HG03135 (cell line): ENCODE data around the gene MEOX1.

ENCODE experiments used
- ATAC-seq: cut with Tn5 transposase; IDR thresholded peaks from one replicate; pipeline ENCODE4 v1.9.1; 2021; ENCODE audit warnings: mild to moderate bottlenecking, moderate library complexity; ENCODE audit not compliant: unreplicated experiment

Gene MEOX1

DNA sequence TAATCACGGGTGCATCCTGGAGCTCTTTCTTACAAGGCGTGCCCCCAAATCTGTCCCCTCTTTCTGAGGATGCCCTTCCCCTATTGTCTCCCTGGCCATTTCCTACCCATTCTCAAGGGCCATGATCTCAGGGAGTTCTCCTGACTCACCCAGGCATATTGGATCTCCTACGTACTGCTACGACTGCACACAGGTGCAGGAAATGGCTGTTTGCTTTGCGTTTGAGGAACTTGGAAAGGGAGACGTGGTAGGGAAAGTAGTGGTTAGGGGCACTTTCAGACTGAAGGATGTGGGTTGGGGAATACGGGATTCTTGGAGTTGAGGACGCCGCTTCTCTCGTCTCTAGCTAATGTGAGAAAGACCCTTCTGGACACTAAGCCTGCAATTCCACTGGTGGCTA is 18.7 kb upstream of the MEOX1 start:
- ATAC-seq: no peak

DNA sequence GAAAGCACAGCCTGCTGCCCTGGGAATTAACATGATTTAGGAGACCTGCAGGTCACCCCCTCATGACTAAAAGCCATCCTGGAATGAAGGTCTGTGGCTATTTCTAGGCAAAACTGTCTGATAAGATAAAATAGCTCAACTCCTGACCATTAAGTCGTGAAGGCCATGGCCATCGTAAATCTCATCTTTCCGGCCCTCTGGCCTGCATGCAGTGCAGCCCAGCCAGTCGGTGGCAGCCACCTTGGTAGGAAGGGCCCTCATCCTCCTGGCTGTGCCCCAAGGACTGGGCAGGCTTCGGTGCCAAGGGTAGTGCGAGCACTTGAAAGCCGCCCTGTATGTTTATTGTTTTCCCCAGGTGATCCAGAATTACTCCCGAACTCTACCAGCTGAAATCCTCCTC is 18.2 kb upstream of the MEOX1 start:
- no peak for ATAC-seq

DNA sequence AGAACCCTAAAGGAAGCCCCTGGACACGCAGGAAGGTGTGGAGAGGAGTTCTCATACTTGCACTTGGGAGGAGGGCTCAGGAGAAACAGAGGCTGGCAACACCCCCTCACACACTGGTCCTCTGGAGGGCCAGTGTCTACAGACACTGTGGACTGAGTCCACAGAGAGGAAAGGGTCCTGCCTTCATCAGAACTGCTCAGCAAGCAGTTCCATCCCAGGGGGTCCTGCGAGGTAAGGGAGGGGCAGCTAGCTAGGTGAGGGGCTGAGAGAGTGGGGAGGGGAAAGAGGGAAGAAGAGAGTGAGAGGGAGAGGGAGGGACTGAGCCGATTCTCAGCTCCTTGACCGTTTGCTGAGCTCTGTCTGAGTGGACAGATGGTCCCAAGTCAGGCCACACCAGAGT is 17.7 kb upstream of the MEOX1 start:
- no peak for ATAC-seq

DNA sequence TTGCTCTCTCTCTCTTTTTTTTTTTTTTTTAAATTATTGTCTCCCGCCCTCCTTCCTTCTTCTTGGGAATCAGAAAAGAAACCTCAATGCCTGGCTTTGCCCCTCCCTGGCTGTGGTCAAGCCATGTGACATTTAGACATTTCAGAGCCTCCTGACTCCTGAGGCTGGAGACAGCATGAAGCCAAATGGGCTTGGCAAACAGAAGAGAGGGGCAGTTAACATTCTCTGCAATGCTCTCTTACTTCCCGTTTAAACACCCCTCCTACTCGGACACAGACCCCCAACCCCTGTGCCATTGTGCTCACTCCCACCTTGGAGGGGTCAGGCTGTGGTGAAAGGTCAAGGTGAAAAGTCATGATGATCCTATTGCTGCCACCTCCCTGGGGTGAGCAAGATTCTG is 14.7 kb upstream of the MEOX1 start:
- no peak for ATAC-seq

DNA sequence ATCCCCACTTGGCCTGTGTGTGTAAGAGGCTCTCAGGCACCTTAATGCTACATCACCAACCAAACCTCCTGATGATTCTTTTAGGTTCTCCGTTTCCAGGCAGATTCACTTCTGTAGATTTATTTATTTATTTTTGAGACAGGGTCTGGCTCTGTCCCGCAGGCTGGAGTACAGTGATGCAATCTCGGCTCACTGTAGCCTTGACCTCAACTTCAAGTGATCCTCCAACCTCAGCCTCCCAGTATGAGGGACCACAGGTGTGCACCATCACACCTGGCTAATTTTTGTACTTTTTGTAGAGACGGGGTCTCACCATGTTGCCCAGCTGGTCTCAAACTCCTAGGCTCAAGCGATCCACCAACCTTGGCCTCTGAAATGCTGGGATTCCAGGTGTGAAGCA is 12.7 kb upstream of the MEOX1 start:
- ATAC-seq: no peak

DNA sequence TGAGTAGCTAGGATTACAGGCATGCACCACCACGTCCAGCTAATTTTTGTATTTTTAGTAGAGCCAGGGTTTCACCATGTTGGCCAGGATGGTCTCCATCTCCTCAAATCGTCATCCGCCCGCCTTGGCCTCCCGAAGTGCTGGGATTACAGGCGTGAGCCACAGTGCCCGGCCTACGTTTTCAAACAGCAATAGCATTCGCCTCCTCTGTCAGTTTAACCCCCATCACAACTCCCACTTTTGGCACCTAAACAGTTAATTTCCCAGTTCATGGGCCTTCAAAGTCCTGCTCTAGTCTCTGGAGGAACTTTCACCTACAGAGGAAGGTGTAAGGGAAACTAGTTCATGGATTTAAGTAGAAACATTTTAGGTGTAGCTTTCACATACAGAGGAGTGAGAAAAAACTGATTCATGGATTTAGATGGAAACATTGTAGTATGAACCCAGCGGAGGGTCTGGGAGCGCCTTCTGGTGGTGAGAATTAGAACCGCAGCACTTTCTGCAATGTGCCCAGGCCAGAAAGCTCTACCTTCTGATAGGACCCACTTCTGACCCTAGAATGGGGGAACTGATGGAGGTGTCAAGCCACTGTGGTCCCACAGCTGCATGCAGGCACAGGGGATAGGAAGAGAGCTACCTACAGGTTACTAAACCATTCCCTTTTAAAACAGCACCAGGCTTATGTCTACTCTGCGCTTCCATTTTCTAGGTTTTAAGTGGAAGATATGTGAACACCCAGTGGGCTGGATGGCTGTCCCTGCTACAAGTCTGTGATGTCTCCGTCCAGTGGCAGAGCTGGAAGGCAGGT is 12.0 kb upstream of the MEOX1 start:
- ATAC-seq: no peak

DNA sequence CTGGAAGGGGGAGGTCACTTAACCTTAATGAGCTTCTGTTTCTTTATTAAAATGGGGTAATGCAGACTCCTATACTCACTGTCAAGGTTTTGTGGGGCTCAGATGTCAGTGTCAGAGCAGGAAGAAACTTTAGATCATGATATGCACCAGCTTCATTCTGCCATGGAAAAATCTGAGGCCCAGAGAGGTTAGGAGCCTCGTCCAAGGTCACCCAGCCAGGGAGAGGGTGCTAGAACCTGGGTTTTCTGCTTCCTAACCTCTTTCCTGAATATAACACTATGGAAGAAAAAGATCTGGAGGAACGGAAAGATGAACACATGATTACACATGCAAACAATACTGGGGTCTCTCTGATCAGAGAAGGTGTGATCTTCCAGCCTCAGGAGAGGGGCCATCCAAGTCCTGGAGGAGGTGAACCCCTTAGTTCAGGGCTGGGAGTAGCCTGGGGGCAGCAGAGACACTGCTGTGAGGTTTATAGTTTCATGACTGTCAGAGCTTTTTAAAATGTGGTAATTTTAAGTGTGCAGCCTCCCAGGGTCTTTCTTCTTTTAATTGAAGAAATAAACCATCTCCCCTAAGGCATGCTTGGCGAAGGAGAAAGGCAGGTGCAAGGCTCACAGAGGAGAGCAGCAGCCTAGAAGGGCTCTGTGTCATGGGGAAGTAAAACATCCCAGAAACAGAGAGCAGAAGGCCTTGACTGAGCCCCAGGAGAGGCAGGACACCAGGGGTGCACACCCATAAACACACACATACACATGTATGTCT is 10.2 kb upstream of the MEOX1 start:
- no peak for ATAC-seq

DNA sequence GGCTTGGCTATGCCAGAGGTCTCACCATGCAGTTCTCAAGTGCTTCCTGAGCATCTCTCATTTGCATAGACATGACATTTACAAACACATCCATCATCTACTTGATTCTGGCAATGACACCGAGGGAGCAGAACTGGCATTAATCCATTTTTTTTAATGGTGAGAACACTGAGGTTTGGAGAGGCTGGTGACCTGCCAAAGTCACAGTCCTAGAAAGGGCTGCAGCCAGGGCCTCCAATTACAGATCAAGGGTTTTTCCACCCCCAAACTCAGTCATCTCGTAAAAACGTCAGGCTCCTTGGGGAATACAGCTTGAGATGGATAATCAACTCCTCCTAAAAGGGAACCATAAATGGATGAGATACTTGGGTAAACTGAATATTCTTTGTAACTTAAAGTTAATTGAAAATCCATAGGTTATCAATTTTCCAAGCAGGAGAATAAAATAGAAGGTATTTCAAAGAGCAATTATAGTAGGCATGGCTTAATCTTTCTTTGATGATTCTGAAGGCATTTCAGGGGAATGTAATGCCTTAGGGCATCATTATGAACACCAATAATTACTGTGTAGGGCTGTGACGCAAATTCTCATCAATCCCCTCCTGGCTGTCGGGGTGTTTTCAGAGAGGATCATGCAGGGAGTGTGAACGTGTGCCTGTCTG is 9.4 kb upstream of the MEOX1 start:
- ATAC-seq: no peak

DNA sequence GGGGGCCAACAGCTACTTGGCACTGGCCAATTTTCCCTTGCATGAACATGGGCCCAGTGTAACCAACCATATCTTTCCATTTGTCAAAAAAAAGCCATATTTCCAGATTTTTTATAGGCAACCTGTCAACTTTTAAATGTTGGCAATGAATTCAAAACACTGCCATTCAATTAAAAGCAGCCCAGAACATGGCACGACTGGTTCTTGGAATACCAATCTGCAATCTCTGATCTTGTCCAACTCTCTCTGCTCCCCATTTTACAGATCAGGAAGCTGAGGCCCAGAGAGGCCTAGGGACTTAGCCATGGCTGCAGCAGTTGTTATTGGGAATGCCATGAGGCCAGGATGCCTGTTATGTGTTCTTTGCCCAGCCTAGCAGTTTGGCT is 8.9 kb upstream of the MEOX1 start:
- no peak for ATAC-seq

DNA sequence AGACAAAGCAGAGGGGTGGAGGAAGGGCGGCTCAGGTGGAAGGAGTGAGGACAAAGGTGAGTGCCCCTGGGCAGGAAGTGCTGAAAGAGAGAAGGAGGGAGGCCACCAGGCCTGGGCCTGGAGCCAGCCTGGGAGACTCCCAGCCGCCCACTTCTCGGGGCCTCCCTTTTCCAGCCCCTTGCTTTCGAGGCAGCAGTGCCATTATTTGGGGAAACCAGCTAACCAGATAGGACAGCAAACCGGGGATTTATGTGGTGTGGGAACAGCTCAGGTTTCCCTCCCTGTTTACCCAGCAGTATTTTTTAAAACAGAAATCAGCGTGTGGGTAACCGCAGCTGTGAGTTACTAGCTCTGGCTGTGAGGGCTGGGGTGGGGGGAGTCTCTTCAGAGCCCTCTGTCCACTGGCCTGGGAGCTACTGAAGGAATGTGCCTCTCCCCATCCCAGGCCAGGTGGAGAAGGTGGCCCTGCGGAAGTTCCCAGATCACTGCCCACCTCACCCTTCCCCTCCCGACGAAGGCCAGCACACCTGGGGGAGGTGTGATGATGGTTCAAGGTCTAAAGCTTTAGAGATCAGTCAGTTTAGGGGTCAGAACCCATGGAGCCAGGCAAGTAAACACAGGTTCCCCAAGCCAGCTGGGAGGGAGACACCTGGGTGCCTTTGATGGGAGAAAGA is 8.4 kb upstream of the MEOX1 start:
- ATAC-seq: no peak

DNA sequence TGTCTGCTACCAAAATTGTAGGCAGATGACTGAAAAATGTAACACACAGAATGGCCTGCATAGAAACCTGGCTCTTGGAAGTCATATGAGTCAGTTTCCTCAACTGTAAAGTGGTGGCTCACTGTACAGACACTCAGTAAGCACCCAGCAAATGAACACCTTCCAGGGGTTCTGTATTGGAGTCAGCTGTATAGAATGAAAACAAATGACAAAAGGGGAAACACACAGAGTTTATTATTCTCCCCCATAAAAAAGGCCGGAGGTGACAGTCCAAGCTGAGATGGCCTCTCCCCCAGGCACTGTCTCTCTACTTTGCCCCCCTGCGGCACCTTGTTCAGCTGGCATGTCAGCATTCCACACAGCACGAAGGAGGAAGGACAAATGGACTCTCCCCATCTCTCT is 6.2 kb upstream of the MEOX1 start:
- no peak for ATAC-seq

DNA sequence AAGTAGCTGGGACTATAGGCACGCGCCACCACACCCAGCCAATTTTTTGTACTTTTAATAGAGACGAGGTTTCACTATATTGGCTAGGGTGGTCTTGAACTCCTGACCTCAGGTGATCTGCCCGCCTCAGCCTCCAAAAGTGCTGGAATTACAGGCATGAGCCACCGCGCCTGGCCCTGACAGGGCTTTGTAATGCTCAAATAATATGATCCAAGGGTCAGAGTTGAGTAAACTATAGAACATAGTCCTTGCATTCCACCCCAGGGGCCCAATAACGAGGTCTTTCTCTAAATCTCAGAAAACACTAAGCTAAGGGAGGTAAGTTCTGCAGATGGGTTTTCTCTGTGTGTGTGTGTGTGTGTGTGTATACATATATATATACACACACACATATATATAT is 5.8 kb upstream of the MEOX1 start:
- no peak for ATAC-seq

DNA sequence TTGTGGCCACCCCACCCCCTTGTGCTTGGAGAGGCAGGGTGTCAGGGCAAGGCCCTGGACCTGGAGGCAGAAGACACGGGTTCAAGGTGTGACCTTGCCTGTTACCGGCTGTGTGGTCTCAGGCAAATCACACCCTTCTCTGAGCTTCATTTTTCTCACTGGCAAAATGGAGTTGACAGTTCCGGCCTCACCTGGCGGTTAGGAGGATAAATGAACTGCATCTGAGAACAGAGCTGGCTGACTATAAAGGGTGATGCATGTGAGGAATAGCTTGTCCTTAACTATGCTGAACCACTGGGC is 4.2 kb upstream of the MEOX1 start:
- ATAC-seq: no peak

DNA sequence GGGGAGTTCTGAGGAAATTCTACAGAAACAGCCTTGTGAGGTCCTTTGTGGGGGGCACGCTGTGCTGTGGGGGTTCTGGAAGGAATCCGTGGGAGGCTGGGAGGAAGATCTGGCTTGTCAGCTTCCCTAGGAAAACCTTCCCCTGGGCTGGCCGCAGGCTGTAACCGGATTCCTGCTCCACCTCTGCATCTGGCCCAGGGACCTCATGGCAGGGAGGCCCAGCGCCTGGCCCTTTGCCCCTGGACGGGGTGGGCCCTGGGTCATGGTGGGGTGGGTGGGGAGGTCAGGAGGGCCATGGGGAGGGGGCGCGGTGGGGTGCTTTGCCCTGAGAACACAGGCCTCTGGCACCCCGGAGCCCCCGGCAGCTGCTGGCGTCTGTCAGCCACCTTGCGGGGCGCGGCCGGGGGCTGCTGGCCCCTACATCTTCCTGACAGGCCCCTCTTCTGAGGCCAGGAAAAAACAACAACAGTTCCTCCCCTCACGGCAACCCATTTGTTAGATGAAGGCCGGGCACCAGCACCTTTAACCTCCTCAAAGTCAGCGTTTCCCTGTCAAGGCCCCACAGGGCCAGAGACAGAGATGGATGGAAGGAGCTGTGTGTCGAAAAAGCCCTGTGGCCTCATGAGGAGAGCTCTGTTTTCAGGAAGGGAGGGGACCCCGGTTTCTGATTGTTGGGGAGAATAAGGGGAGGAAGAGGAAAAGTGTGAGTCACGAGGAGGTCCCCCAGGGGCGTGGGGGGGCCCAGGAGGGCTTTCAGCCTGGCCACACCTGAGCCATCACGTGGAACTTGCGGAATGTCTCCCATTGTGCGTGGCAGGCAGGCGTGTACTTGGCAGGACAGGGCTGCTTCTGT is 3.6 kb upstream of the MEOX1 start:
- no peak for ATAC-seq

DNA sequence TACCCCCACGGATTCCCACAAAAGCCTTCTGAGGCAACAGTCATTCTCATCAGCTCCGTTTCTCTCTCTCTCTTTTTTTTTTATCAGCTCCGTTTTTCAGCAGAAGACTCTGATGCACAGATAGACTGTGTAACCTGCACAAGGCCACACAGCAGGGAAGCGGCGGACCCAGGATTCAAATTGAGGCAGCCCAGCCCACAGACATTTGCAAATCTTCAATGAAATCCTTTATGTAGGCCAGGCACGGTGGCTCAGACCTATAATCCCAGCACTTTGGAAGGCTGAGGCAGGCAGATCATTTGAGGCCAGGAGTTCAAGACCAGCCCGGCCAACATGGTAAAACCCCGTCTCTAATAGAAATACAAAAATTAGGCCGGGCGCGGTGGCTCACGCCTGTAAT is 2.4 kb upstream of the MEOX1 start:
- ATAC-seq: no peak

DNA sequence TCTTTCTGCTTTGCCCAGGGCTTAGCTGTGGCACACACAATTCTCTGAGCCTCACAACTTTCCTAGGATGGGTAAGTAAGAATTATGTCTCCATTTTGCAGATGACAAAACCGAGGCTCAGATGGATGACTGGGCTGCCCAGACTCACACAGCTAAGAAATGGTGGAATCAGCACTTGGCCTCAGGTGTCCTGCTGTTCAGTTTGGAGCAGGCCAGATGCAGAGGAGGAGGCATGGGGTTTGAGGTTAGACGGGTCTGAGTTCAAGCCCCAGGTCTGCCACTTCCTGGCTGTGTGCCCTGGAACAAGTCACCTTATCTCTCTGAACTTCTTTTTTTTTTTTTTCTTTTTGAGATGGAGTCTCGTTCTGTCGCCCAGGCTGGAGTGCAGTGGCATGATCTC is 1.7 kb upstream of the MEOX1 start:
- no peak for ATAC-seq

DNA sequence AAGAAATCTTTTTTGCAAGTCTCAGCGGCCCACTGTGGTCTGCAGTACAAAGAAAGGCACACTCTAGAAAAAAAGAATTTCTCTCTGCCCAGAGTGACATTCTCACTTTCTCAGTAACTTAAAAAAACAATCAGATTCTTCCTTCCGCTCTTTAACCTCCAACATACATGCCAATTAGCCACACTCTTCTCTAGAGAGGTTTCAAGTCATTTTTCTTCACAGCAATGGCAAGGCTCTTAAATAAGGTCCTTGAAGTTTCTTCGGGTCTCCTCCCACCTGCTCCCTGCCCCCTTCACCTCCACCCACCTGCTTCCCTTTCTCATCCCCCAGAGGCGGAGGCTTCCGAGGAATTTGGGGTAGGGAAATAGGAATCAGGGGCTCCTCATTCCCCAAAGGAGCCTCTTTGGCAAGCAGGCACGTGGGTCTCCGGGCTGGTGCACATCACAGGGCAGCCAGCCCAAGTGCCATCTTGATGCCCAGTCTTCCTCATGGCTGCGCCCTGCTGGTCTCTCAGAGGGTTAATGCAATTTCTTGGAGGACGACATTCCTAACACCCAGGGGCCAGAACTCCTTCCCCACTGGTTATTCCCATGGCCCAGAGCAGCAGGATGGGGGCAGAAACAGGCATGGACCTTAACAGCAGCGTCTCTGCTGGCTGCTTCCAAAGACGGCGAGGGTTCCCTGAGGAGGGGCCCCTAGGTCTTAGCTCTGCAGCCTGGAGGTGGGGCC is 855 bp upstream of the MEOX1 start:
- ATAC-seq: no peak

DNA sequence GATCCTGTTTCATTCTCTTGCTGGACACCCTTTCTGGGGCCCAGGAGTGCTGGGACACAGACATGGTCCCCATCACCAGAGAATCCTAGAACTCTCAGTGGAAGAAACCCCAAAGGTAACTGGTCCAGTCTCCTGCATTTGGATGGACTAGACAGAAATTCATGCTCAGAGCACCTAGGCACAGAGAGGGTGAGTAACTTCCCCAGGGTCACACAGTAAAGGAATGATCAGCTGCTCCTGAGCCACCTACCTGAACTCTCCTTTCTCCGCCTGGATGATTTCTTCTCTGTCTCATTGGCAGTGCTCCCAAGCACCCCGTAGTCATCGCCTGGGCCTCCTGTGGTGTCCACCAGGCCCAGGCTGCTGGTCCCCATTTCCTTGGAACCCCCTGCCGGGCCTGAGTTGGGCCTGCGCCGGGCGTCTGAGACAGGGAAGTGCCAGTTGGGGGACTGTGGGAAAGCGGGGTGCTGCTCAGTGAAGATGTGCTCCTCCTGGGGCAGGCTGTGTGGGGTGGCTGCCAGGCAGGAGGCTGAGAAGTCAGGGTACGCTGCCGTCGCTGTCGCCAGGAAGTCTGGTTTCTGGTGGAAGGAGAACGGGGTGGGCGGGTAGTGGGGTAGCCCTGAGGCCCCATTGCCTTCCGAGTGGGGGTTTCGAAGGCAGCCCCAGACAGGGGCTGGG is 767 bp downstream of the MEOX1 start:
- no peak for ATAC-seq

DNA sequence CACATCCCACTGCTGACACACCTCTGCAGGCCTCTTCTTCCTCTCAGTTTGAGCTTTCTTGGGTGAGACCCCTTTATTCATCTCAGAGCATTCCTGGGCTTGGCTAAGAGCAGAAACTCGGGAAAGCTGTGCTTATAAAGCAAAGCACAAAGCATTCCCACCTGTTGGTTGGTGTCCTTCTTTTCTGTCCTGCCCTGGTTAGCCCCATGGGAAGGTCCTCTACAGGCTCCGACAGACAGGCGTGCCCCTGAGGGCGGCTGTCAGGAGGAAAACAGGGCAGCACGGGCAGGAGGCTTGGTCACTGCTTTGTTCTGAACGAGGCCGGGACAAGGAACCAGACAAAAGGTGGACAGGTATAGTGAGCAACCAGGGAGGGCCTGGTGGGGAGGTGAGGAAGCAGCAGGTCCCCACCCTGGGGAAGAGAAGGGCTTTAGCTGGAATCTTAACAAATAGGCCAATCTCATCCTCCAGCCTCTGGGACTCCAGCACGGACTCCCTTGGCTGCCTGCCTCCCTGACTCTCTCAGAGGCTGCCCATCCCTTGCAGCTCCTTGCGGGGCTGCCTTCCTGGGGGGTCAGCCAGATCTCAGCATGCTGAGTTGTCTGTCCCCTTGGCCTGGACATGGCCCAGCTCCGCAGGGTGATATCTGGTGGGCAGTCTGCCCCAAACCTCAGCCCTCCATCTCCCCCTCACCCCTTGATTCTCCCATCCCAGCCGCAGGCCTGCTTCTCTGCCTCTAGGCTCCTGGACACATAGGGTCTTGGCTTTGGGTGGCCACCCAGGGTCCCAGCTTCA is 1.7 kb downstream of the MEOX1 start:
- no peak for ATAC-seq
